Effector CD4-positive, alpha-beta T cell (primary cell): ENCODE measurements around the gene ERICH4.
"Not testable (repeated sequence)": the region's sequence is repeated elsewhere in the genome, so short reads cannot be mapped to it uniquely, and the experiment has no call there.

Source experiments
- DNase-seq: peaks from one replicate; pipeline ENCODE4 v3.0.0-alpha.2; 2020

Gene ERICH4

DNA sequence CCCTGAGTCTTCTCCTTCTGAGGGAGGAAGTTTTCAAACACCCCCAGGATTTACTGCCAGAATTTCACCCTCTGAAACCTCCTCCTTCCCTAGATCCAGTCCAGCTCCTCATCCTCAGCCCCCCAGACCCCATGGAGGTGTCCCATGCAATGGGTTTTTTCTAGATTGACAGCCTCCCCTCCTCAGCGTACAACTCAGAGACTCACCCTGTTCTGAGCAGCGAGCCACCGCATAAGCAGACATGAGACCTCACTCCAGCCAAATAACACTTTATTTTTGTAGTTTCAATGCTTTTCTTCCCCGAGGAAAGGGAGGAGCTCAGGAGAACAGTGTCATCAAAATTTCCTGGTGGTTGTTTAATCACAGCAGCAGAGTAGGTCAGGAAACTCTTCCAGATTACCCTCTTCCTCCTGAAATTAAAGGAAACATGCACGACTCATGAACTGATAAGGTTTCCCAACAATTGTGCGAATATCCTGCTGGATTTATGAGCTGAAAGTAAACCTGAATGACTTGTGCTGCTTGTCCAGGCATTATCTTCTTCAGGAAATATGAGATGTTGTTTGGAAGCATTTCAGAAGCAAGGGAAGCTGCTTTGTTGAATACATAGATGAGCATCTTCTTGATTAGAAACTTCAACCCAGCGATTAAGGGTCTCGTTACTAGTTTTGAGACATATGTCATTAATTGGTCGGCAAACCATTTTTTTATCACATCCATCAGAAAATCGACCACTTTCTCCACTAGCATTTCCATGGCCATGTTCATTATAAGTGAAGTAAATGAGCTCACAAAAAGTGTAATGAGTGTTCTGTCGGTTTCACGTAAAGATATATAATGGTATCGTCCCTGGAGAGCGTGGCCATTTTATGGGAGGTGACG is 36.2 kb downstream of the ERICH4 start:
- DNase-seq: no peak

DNA sequence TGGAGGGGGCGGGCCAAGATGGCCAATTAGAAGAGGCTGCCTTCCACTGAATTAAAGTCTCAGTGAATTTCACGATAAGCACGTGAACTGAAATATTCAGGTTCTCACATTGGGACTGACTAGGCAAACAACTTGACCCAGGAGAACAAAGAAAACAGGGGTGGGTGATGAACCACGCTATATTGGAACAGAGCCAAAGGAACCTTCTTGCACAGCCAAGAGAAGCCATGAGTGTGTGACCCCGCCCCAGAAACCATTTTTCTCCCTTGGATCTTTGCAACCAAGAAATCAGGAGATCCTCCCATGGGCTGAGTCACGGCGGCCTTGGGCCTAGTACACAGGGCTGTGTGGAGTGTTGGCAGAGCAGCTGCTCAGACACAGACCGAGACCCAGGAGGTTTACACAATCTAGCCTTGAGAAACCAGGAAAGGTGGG is 36.8 kb downstream of the ERICH4 start:
- no peak for DNase-seq

- no peak for DNase-seq
Measured at GRCh38 chr19:41480336-41480735, 37.4 kb downstream of the ERICH4 start.

DNA sequence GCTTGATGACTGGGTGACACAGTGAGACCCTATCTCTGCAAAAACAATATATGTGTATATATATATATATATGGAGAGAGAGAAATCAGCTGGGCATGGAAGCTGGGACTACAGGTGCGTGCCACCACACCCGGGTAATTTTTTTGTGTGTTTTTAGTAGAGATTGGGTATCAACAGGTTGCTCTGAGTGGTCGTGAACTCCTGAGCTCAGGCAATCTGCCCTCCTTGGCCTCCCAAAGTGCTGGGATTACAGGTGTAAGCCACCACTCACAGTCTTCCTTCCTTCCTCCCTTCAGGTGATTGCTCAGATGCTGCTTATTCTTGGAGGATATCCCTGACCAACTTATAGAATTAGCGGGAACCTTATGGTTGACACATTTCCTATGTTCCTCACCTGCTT is 41.9 kb downstream of the ERICH4 start:
- no peak for DNase-seq

- not testable (repeated sequence) for DNase-seq
Measured at GRCh38 chr19:41486953-41487352, 44.0 kb downstream of the ERICH4 start.

- no peak for DNase-seq
Measured at GRCh38 chr19:41492843-41493242, 49.9 kb downstream of the ERICH4 start.
